Pancreas (tissue), 10 donors: ENCODE data around the gene INHBC. TPM values are rescaled to one million over a fixed set of nuclear protein-coding genes. Genes with fewer than 3 reads are reported as not detected.
A peak's percentile ranks its signal among the peaks of the same experiment; 100 is the strongest.

Experiments used
- ATAC-seq, 4 donors: fragments of 200-7000 bp; cut with Tn5 transposase; one replicate each; pipeline versions ENCODE4 v1.8.0 to v1.9.1; 2020; ENCODE audit warnings: mild to moderate bottlenecking in 4 of 4, moderate library complexity in 4 of 4
- DNase-seq, 6 donors: peaks; one replicate each; pipeline ENCODE4 v3.0.0-alpha.2; 2020
- FAIRE-seq: peaks from 2 replicates; lab custom pipeline; 2012; peaks lifted over from hg19 to GRCh38; lab: Jason Lieb, UNC
- H3K27ac ChIP-seq, 4 donors: fragments of 200-600 bp; sonication (generic); 1 replicate in 3 of 4; 2 replicates in 1 of 4; pipeline versions ENCODE4 v1.5.0 to v1.8.0; 2020
- H3K27me3 ChIP-seq, 4 donors: fragments of 200-600 bp; one replicate each; pipeline ENCODE4 v1.8.0; 2021
- H3K36me3 ChIP-seq, 3 donors: fragments of 200-600 bp; sonication (generic) in 1 of 3; one replicate each; pipeline versions ENCODE4 v1.5.0 to v1.8.0; 2020 to 2021
- H3K4me1 ChIP-seq, 3 donors: fragments of 200-600 bp; one replicate each; pipeline ENCODE4 v1.8.0; 2021
- H3K4me3 ChIP-seq, 4 donors: fragments of 200-600 bp; sonication (generic) in 2 of 4; one replicate each; pipeline versions ENCODE4 v1.5.0 to v1.8.0; 2020 to 2021
- H3K9me3 ChIP-seq, 4 donors: fragments of 200-600 bp; one replicate each; pipeline ENCODE4 v1.8.0; 2021
- WGBS, 2 donors: extraction: QIAGEN DNeasy Blood & Tissue Kit; methylation state at CpG; one replicate each; pipeline ENCODE4 v1.1.7; 2013; 5-methylcytosine and 5-hydroxymethylcytosine counted together
- intact Hi-C, 3 donors: fragments of 100-400 bp; cut with DNase I; formaldehyde crosslinking; loops; one replicate each; pipeline versions ENCODE4 v1.11.1 to v1.14.2; 2022
- polyA plus RNA-seq, 2 donors: library from polyadenylated mRNA; stranded (reverse); fragments of 200-250 nt; gene quantifications; one replicate each; pipeline ENCODE4 v1.2.3, GENCODE V29; 2013
- total RNA-seq, 6 donors: library from RNA; stranded (reverse); fragmentation: NEBNext Ultra II Directional in 4 of 6; extraction: Animal tissue kit (Norgen Biotek cat#: 25700) in 4 of 6; gene quantifications; one replicate each; pipeline versions ENCODE4 v1.2.1 to v1.2.4, GENCODE V29; 2021 to 2023
- TF ChIP-seq, protein P1 (sequence below), 4 donors: fragments of 200-600 bp; sonication (generic) in 3 of 4; IDR thresholded peaks; one replicate each; pipeline versions ENCODE4 v1.5.0 to v1.8.0; 2021; ENCODE audit warnings: antibody characterized with exemption in 4 of 4
- donor health status: healthy with polysubstance abuse.
- donor health status: DM: no; HTN: no; CAD: no; lungs with moderate emphysema.
- donor health status: DM: no; HTN: no; CAD: no.
- donor health status: control.
- donor health status: control.
- donor health status: Bipolar disorder and iron deficiency.
- donor health status: DM: yes; HTN: yes; CAD: no.
- donor health status: DM: no; HTN: no; CAD: no.
- donor health status: DM: no; HTN: no; CAD: no.
- donor health status: DM: yes; HTN: yes; CAD: no.

INHBC gene
- total and polyA plus RNA-seq, 8 donors, result 0.09 TPM; not detected in 6

DNA sequence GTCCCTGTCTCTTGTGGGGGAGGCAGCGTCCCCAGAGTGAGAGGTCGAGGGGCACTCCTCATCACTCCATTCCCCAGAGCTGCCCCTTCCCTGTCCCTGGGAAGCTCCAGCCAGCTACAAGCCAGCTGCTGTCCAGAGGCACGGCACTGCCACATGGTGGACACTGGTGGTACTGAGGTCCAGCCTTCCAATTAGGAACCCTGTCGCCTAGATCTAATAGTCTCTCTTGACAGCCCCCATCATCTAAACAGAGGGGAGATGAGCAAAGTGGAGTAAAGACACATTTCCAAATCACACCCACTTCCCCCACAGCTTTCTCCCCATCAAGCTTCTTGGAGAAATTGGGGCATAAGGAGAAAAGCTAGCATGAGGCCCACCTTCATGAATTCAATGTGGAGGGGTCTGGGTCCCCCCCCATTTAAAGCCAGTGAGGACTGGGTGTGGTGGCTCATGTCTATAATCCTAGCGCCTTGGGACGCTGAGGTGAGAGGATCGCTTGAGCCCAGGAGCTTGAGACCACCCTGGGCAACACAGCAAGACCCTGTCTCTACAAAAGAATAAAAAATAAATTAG lies 18.4 kb downstream of the INHBC start:
- intact Hi-C loops, result loop anchor here (5.0 to 10.0 kb wide), 3 partner anchors 146 to 238 kb away; partner anchors contain the start of gene NXPH4 (in 1 of the 3)
- H3K4me3 ChIP-seq, result no peak overlapping the region
- peak; percentile 47 to 91 (median 82) for DNase-seq
- H3K27me3 ChIP-seq, result no peaks in the 10 kb centered on the region
- H3K36me3 ChIP-seq, result no peaks in the 10 kb centered on the region
- no peaks in the 10 kb centered on the region for H3K9me3 ChIP-seq
- H3K4me1 ChIP-seq, result no peaks in the 10 kb centered on the region
- peak; percentile 80 to 93 (median 91) for ATAC-seq
- WGBS, 2 donors, result 9 to 13% methylated on average over 7 of the region's 7 CpGs
- FAIRE-seq, result no peak
- TF ChIP-seq, protein P1, sequence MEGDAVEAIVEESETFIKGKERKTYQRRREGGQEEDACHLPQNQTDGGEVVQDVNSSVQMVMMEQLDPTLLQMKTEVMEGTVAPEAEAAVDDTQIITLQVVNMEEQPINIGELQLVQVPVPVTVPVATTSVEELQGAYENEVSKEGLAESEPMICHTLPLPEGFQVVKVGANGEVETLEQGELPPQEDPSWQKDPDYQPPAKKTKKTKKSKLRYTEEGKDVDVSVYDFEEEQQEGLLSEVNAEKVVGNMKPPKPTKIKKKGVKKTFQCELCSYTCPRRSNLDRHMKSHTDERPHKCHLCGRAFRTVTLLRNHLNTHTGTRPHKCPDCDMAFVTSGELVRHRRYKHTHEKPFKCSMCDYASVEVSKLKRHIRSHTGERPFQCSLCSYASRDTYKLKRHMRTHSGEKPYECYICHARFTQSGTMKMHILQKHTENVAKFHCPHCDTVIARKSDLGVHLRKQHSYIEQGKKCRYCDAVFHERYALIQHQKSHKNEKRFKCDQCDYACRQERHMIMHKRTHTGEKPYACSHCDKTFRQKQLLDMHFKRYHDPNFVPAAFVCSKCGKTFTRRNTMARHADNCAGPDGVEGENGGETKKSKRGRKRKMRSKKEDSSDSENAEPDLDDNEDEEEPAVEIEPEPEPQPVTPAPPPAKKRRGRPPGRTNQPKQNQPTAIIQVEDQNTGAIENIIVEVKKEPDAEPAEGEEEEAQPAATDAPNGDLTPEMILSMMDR (IDR thresholded peaks at IDR 0.05), result peak; percentile 82 to 90 (median 88)
- no peak overlapping the region for H3K27ac ChIP-seq

DNA sequence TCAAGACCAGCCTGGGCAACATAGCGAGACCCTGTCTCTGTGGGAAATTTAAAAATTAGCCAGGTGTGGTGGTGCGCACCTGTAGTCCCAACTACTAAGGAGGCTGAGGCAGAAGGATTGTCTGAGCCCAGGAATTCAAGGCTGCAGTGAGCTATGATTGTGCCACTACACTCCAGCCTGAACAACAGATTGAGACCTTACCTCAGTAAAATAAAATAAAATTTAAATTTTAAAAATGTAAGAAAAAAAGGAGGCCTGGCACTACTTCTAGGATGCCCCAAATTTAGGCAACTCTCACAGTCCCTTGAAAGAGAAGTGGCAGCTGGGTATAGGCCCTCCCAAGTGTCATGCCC lies 19.6 kb downstream of the INHBC start:
- Histone ChIP-seq H3K9me3 (no peaks in the 10 kb centered on the region), H3K4me3 (no peak overlapping the region), H3K4me1 (peaks cover 0 to 4% (median 0%) of the 10 kb centered on the region in 3 donors), H3K36me3 (no peaks in the 10 kb centered on the region), H3K27ac (no peak overlapping the region), H3K27me3 (no peaks in the 10 kb centered on the region)
- ATAC-seq, result no peak
- WGBS, 2 donors, result 94 to 95% methylated on average over 2 of the region's 2 CpGs
- TF ChIP-seq, protein P1 (IDR thresholded peaks at IDR 0.05), result no peak
- DNase-seq, result no peak
- intact Hi-C loops, result loop anchor here (5.0 to 10.0 kb wide), 3 partner anchors 147 to 239 kb away; partner anchors contain the start of gene NXPH4 (in 1 of the 3)
- FAIRE-seq, result no peak

DNA sequence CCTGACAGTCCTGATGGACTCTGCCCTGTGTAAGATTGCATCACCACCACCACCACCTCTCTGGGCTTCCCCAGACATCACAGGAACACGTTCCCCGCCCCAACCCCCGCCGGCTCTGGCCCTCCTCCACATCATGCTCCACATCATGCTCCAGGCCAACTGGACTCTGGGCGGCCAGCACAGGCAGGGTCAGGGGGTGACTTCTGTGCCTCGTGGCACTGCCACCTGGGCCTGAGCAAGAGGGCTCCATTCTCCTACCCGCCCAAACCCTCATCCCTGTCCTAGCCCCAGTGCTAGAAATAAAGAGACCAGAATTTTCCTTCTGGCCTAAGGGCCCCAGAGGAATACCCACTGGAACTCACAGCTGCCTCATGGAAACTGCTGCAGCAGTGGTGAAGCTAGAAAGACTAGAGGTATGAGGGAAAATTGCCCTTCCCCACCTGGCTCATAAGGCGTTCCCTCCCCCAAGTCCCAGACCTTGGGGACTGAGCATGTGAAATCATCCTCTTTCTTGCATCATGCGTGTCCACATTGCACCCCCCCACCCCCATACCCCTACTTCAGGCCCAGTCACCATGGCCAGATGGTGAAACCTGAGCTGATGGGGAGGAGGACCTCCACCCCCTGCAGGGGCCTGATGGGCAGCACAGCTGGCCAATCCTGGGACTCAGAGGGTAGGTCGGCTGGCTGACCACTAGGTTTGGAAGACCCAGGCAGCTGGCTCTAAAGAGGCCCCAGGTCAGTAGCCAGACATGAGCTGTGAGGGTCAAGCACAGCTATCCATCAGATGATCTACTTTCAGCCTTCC lies 20.2 kb downstream of the INHBC start, which contains the start of gene INHBE:
Gene INHBE (plus strand): TSS at position 742 of the 808 bp plus-strand sequence. CDS start 230 bp downstream, outside the sequence.
- DNase-seq (peak in 2 of 6 donors; percentile 68 to 79), ATAC-seq (no peak), FAIRE-seq (no peak)
- Histone ChIP-seq H3K27ac (no peak within 1 kb of the TSS), H3K4me1 (peaks cover 0 to 4% (median 0%) of the 10 kb centered on the region in 3 donors), H3K36me3 (no peaks in the 10 kb centered on the region), H3K4me3 (no peak within 1 kb of the TSS), H3K9me3 (no peaks in the 10 kb centered on the region), H3K27me3 (no peaks in the 10 kb centered on the region)
- TF ChIP-seq, protein P1 (IDR thresholded peaks at IDR 0.05), result no peak
- WGBS, 2 donors, result 57 to 59% methylated on average over 10 of the region's 10 CpGs
- intact Hi-C loops, result loop anchor here (5.0 to 10.0 kb wide), 3 partner anchors 147 to 240 kb away; partner anchors contain the start of gene NXPH4 (in 1 of the 3)

DNA sequence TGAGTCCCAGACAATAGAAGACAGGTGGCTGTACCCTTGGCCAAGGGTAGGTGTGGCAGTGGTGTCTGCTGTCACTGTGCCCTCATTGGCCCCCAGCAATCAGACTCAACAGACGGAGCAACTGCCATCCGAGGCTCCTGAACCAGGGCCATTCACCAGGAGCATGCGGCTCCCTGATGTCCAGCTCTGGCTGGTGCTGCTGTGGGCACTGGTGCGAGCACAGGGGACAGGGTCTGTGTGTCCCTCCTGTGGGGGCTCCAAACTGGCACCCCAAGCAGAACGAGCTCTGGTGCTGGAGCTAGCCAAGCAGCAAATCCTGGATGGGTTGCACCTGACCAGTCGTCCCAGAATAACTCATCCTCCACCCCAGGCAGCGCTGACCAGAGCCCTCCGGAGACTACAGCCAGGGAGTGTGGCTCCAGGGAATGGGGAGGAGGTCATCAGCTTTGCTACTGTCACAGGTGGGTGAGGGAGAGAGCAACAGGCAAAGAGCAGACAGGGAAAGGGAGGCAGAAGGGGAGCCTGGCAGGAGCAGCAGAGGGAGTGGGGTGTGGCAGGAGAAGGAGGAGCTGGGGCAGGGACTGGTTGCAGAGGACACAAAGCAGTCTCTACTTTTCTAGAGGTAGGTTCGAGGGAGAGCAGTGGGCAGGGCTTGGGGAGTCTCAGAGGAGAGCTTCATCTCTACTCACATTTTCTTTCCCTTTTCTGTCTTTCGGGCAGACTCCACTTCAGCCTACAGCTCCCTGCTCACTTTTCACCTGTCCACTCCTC lies 21.0 kb downstream of the INHBC start:
- intact Hi-C loops, result loop anchor here in 2 of 3 donors (10.0 kb wide), 2 partner anchors 151 to 241 kb away; partner anchors contain the start of gene NXPH4 (in 1 of the 2)
- Histone ChIP-seq H3K36me3 (no peaks in the 10 kb centered on the region), H3K4me1 (peaks cover 0 to 4% (median 0%) of the 10 kb centered on the region in 3 donors), H3K27me3 (no peaks in the 10 kb centered on the region), H3K27ac (no peak overlapping the region), H3K9me3 (no peaks in the 10 kb centered on the region), H3K4me3 (no peak overlapping the region)
- no peak for FAIRE-seq
- 50 to 52% methylated on average over 9 to 10 of the region's 10 CpGs for WGBS, 2 donors
- ATAC-seq, result no peak
- DNase-seq, result peak in 1 of 6 donors; percentile 65
- TF ChIP-seq, protein P1 (IDR thresholded peaks at IDR 0.05), result no peak
